NCI-H2196 treated with DMSO at 0.1 percent for 48 hours (cell line): Measurements from ENCODE around the gene TRPC4AP.

Experiments
- DNase-seq: peaks from one replicate; lab custom pipeline; 2025; ENCODE audit not compliant: unreplicated experiment; lab: John Stamatoyannopoulos, UW

Gene TRPC4AP

DNA sequence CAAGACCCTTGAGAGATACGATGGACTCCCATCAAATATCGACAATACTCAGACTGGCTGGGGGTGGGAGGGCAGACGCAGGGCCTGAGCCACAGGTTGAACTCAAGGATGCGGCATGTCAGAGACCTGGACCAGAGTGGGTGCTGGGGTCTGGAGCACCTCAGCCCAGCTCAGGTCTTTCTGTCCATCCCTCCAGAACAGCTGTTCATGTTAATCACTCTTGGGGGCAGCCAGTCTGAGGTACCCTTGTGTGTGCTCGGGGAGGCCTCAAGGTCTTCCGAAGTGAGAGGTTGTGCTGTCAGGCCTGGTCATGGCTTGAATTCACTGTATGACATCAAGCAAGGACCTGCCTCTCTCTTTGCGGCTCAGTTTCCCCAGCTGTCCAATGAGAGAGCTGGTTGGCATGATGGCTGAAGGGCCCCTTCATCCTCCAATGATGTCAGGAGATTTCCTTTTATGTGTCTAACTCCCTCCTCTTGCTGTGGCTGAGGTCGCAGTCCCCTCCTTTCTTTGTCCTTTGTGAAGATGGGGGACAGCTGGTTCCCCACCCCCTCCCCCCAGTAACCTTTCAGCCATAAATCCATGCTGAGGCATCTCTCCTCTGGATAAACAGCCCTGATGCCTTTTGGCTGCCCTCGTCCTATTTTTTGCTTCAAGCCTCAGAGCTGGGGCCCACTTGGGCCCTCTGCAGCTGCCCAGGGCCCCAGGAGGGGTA, 121.6 kb downstream of the TRPC4AP start:
- DNase-seq, result no peak

DNA sequence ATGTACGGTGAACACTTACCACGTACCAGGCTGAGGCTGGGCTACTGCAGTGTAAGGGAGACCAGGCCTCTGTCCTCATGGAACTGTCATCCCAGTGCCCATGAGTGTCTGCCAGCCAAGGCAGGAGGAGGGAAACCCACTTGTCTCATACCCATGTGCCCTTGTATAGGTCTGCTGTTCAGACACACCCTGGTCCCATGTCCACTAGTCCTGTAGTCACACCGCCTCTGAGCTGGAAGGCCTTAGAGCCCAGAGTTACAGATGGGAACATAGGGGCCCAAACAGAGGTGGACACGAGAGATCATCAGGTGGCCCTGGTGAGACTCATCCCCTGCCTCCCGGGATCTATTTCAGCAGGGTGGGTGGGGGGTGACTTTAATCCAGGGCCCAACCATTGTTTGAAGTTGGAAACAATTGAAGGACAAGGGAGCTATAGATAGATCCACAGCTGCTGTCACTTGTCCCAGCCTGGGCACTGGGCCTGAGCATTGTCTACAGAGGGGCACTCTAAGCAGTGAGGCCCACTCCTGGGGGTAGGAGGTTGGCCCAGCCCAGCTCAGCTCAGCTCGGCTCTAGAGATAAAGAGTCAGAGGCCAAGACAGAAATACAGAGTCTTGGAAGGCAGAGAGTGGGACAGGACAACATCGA, 122.3 kb downstream of the TRPC4AP start:
- DNase-seq, result no peak

DNA sequence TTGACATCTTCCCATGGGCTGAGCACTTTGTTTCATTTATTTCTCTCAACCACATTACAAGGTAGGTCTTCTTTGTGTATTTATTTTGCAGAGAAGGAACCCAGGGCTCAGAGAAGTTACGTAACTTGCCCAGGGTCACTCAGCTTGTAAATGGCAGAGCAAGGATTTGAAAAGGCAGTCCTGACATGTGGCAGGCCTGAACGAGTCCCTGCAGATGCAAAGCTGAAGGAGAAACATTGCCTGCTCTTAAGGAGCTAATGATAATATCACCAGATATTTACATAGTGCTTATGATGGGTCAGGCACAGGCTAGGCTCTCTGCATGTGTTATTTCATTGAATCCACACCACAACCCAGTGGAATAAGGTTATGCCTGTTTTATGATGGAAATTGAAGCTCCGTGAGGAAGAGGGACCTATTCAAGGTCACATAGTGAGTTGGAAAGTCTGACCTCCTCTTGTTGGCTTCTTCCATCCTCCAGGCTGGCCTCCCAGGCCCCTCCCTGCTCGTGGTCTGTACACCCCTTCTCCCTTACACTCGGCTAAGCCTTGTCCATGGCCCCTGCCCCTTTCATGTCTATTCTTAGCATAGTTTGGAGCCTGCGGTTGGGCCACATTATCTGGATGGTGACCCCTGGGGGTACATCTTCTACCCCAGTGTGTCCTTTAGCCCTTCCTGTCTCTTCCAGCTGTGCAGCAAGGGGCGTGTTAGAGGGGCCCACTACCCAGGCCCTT, 124.4 kb downstream of the TRPC4AP start:
- DNase-seq, result no peak

DNA sequence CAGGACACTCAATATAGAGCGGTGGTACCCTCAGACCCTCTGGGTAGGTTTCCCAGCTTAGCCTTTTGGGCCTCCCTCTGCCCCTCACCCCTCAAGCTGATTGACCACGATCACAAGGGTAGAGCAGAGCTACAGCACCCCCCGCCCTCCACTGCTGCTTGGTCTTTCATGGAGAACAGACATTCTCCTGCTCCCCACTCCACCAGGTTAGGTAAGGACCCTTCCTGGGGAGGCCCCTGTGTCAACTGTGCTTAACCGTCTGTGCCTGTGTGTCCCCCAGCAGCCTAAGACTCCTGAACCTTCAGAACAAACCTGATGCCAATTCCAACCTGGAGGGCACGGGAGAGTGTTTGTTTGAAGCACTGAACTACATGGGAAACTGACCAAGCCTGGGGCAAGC, 125.2 kb downstream of the TRPC4AP start:
- DNase-seq, result no peak

DNA sequence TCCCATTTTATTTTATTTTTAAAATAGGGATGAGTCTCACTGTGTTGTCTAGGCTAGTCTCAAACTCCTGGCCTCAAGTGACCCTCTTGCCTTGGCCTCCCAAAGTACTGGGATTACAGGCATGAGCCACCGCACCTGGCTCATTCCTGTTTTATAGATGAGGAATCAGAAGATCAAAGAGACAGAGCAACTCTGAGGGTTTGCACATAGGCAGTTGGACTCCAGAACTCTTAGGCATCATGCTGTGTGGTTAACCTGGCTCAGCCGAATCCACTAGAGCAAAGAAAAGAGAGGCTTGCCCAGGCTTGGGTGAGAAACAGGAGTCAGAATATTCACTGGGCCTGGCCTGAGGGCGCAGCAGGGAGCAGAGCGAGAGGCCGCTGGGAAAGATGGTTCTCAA, 127.6 kb downstream of the TRPC4AP start:
- no peak for DNase-seq

DNA sequence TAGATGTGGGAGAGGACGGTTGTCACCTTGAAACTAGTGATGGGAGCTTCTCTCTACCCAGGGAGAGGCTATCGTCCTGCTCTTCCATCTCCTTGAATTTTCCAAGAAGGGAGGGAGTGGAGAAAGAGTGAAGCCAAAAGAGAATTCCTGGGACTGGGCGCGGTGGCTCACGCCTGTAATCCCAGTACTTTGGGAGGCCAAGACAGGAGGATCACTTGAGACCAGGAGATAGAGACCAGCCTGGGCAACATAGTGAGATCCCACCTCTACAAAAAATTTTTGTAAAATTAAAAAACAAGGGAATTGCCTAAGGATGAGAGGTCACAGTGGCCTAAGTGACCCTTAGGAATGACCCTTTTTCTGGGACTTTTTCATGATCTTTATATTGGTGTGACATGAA, 128.1 kb downstream of the TRPC4AP start:
- no peak for DNase-seq

DNA sequence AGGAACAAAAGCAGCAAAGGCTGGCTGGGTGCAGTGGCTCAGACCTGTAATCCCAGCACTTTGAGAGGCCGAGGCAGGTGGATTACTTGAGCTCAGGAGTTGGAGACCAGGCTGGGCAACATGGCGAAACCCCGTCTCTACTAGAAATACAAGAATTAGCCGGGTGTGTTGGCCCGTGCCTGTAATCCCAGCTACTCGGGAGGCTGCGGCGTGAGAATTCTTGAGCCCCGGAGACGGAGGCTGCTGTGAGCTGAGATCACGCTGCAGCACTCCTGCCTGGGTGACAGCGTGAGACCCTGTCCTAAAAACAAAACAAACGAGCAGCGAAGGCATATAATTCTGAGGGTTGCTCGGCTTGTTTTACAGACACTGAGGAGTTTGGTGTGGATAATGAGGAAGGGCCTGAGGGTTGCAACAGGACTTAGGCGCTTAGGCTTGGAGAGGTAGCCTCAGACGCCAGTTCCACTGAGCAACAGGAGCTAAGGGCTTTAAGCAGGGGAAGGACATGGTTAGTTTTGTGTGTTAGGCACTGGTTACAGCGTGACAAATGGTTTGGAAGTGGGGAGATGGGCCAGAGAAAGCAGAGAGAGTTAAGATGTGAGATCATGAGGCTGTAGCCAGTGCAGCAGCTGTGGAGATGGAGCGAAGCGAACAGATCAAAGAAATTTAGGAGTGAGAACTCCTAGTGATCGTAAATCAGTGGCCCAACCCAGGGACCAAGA, 135.7 kb downstream of the TRPC4AP start:
- no peak for DNase-seq

DNA sequence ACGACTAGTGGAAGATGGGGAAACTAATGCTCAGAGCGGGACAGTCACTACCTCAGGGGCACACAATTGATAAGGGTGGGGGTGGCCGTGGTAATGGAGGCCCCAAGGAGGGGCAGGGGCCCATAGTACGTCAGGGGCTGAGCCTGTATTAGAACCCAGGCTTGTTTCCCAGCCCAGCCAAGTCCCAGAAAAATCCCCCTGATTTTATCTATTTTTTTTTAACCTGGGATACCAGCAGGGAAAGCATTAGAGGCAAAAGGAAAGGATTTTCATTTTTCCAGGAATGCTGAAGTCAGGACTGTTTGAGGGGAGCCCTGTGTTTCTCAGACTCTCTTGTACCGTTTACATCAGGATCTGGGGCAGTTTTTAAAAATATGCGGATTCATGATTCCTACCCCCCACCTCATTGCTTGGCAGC, 136.6 kb downstream of the TRPC4AP start:
- DNase-seq, result no peak

DNA sequence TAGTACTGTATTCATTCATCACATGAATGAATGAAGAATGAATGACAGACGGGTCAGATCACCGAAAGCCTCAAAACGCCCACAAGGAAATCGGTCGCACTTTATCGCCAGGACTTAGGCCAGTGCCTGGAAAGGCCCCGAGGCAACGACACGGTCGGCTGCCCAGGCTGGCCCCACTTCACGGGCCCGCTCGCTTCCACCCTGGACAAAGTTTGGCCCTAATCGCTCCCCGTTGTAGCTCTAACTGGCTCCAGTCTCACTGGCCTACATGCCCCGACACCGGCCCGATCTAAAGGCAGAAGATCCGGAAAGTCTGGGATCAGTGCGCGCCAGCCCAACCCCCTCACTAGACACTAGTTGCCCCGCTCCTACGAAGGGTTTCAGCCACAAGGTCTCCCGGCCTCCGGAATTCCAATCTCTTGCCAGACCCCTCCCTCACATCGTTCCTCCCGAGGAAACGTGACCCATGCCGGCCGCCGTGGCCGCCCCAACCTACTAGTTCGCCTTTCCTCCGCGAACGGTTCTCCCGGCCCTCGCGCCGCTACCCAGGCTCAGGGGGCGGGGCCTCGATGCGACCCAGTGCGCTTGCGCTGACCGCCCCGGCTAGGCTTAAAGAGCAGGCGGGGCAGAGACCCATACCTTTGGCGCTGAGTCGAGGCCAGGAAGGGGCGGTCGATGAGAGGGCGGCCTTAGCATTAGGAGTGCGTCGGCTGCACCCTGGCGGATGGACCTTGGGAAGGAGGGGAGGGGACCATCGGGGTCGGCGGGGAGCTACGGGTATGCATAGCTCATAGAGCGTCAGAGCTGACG, 137.2 kb downstream of the TRPC4AP start, which contains the start of the genes GSS and MYH7B:
TSS of gene GSS (minus strand) at position 576 of the 810 bp plus-strand sequence. CDS start 3,954 bp downstream, outside the sequence.
TSS of gene MYH7B (plus strand) at position 638 of the 810 bp plus-strand sequence. CDS start 22,138 bp downstream, outside the sequence.
- DNase-seq, result peak; percentile 94

DNA sequence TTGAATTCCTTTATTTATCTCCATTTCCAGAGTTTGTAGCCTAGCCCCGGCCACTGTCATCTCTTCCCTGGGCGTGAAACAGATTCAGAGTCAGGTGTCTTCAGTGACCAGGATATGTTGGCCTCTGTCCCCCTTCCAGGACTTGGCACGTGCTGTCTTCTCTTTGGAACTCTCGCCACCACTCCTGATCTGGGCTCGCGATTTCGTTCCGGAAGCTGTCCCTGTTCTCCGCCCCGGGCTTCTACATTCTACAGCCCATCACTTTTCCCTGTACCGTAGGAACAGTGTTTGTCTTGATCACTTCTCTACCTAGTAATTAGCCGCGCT, 137.7 kb downstream of the TRPC4AP start:
- DNase-seq, result peak; percentile 24

DNA sequence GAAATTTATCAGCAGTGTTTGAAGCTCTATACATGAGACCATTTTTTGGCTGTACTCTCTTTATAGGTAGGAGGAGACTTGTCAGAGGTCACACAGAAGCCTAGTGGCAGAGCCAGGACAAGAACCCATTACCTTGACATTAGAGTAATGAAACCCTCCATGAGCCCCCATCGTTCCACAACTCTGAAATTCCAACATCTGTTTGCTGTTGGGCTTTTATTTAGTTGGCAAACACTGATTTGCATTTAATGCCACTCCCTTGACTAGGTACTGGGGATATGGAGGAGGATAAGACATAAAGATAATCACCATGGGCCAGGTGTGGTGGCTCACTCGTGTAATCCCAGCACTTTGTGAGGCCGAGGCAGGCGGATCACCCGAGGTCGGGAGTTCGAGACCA, 138.6 kb downstream of the TRPC4AP start:
- DNase-seq, result no peak

DNA sequence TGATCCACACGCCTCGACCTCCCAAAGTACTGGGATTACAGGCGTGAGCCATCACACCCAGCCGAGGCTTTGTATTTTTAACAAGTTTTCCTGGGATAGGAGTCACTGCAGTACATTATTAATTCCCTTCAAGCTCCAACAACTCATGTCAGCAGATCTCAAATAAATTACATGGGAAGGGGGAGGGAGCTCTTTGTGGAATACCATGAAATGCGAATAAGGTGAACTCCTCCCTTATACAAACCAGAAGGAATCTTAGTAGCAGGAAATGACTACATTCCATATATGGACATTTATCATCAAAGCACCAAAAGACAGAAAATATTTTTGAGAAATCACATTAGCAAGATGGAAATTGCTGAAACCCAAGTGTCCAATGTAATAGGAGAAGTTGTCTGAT, 139.9 kb downstream of the TRPC4AP start:
- no peak for DNase-seq
